Measurements from ENCODE around the gene TIMP1.

GRCh38 chrX:47623540-47624027, 41.3 kb downstream of the TIMP1 start:
- TF ChIP-seq ZNF561 (tag by site-specific recombination; IDR thresholded peaks at IDR 0.05; ENCODE audit: borderline replicate concordance) (no peak), CTCF (tag by site-specific recombination; IDR thresholded peaks at IDR 0.05) (no peak), REST (tag by site-specific recombination; IDR thresholded peaks at IDR 0.05) (no peak), YY1 (tag by site-specific recombination; IDR thresholded peaks at IDR 0.05) (no peak), ZBTB26 (tag by site-specific recombination; optimal IDR thresholded peaks at IDR 0.05) (peak; percentile 38), BCL11B (tag by site-specific recombination; IDR thresholded peaks at IDR 0.05; ENCODE audit: low read depth) (no peak), SCRT2 (tag by site-specific recombination; IDR thresholded peaks at IDR 0.05) (no peak), ZBTB49 (tag by site-specific recombination; IDR thresholded peaks at IDR 0.05; ENCODE audit: low read depth) (no peak), BCL6B (tag by site-specific recombination; IDR thresholded peaks at IDR 0.05) (no peak), HOXA7 (CRISPR knock-in tag; IDR thresholded peaks at IDR 0.05; ENCODE audit: borderline replicate concordance) (no peak), ZNF274 (IDR thresholded peaks at IDR 0.05; ENCODE audit: low read length) (no peak), ZNF274 (tag by site-specific recombination; IDR thresholded peaks at IDR 0.05; ENCODE audit: borderline replicate concordance) (no peak)
